DND-41 (cell line): ENCODE data around the gene ZNF609.

ENCODE experiments used
- EZH2 ChIP-seq: IDR thresholded peaks from 3 replicates; pipeline ENCODE4 v1.6.1; 2012; ENCODE audit warnings: borderline replicate concordance, low read depth, mild to moderate bottlenecking, moderate library complexity, low read length, inconsistent platforms; ENCODE audit not compliant: severe bottlenecking
- TF ChIP-seq, protein P1 (sequence below): IDR thresholded peaks from 2 replicates; pipeline ENCODE4 v1.5.1; 2012; ENCODE audit warnings: borderline replicate concordance, low read length, moderate library complexity, mild to moderate bottlenecking; ENCODE audit not compliant: poor library complexity, severe bottlenecking; ENCODE audit errors: extremely low read depth

GRCh38 chr15:64571857-64572291, 111.5 kb downstream of the ZNF609 start:
- TF ChIP-seq, protein P1, sequence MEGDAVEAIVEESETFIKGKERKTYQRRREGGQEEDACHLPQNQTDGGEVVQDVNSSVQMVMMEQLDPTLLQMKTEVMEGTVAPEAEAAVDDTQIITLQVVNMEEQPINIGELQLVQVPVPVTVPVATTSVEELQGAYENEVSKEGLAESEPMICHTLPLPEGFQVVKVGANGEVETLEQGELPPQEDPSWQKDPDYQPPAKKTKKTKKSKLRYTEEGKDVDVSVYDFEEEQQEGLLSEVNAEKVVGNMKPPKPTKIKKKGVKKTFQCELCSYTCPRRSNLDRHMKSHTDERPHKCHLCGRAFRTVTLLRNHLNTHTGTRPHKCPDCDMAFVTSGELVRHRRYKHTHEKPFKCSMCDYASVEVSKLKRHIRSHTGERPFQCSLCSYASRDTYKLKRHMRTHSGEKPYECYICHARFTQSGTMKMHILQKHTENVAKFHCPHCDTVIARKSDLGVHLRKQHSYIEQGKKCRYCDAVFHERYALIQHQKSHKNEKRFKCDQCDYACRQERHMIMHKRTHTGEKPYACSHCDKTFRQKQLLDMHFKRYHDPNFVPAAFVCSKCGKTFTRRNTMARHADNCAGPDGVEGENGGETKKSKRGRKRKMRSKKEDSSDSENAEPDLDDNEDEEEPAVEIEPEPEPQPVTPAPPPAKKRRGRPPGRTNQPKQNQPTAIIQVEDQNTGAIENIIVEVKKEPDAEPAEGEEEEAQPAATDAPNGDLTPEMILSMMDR = no peak
- TF ChIP-seq EZH2 = no peak
